Stimulated activated naive CD4-positive, alpha-beta T cell treated with Interleukin-2 at 50 U/mL for 16 hours (primary cell): ENCODE measurements around the gene PIK3R4.

Source experiments
- DNase-seq: peaks from one replicate; lab custom pipeline; 2025; lab: John Stamatoyannopoulos, UW

Gene PIK3R4

GRCh38 chr3:130640027-130640426, 106.6 kb downstream of the PIK3R4 start:
- DNase-seq, result no peak

GRCh38 chr3:130636480-130637234, 110.0 kb downstream of the PIK3R4 start:
- no peak for DNase-seq

- DNase-seq, result no peak
These were observed 110.7 kb downstream of the PIK3R4 start for GRCh38 chr3:130635978-130636377.

- no peak for DNase-seq
These were observed 111.3 kb downstream of the PIK3R4 start for GRCh38 chr3:130635285-130635684.
